HG03460 (cell line): ENCODE measurements around the gene CTDP1.
"Not testable (repeated sequence)": the region's sequence is repeated elsewhere in the genome, so short reads cannot be mapped to it uniquely, and the experiment has no call there.

ENCODE experiments used
- ATAC-seq: cut with Tn5 transposase; IDR thresholded peaks from one replicate; pipeline ENCODE4 v1.9.1; 2021; ENCODE audit not compliant: unreplicated experiment

Gene CTDP1

DNA sequence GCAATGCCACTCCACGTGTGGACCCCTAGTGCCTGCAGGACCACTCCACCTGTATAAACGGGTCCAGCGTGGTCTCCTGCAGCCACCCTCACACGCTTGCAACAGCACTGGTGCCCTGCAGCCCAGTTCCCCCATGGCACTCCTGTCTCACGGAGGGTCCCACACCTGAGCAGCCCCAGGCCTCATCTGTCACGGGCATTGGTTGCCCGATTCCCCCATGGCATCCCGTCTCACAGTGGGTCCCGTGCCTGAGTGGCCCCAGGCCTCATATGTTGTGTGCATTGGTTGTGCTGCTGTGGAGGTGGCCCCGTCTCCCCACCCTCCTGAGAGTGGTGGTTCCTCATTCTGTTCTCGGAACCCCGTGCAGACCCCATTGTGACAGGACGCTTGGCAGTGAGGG lies 43.4 kb downstream of the CTDP1 start:
- no peak for ATAC-seq

GRCh38 chr18:79723628-79724027 lies 44.0 kb downstream of the CTDP1 start:
- no peak for ATAC-seq

GRCh38 chr18:79724299-79725080 lies 44.9 kb downstream of the CTDP1 start:
- ATAC-seq = no peak

GRCh38 chr18:79725486-79725885 lies 45.9 kb downstream of the CTDP1 start:
- no peak for ATAC-seq

DNA sequence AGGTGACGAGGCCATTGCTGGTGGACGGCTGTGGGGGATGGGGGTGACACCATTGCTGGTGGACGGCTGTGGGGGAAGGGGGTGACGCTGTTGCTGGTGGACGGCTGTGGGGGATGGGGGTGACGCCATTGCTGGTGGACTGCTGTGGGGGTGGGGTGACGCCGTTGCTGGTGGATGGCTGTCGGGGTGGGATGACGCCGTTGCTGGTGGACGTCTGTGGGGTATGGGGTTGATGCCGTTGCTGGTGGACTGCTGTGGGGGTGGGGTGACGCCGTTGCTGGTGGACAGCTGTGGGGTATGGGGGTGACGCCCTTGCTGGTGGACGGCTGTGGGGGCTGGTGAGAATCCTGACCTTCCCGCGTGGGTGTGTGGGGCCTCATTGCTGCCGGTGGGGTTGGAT lies 47.1 kb downstream of the CTDP1 start:
- ATAC-seq = no peak

DNA sequence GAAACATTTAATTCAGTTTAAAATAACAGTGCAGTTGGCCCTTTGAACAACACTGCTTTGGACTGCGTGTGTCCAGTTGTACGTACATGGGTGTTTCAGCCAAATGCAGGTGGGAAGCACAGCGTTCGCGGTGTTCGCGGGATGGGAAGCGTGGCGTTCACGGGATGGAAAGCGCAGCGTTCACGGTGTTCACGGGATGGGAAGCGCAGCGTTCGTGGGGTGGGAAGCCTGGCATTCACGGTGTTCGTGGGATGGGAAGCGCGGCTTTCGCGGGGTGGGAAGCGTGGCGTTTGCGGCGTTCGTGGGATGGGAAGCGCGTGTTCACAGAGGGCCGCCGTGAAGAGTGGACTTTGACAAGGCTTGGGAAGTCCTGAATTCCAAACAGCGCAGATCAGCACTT lies 47.6 kb downstream of the CTDP1 start:
- no peak for ATAC-seq

DNA sequence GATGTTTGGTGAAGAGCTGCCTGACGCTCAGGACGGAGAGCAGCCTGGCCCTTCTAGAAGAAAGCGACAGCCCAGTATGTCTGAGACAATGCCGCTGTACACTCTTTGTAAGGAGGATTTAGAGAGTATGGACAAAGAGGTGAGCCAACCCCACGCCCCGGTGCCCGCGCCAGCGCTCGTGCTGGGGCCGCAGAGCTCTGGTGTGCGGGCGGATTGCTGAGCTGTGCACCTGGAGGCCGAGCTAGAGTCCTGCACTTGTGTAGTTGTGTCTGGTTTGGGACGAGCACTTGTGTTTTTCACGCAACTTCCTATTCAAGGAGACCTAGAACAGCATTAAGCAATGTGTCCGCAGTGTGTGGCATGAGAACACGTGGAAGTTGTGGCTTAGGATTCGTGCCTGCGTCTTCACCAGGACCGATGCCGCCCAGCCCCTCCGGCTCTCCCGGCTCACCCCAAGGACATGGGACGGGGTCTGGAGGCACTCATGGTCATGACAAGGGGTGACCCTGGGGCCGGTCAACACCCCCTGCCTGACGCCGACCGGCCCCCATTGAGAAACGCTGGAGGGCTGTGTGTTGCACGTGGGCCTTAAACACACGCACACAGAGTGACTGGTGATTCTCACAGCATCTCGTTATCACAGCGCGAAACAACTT lies 49.5 kb downstream of the CTDP1 start:
- no peak for ATAC-seq

GRCh38 chr18:79729611-79730010 lies 50.0 kb downstream of the CTDP1 start:
- ATAC-seq = no peak

GRCh38 chr18:79730804-79731203 lies 51.2 kb downstream of the CTDP1 start:
- ATAC-seq = no peak

- not testable (repeated sequence) for ATAC-seq
Observed at GRCh38 chr18:79731881-79732720, 52.5 kb downstream of the CTDP1 start.

DNA sequence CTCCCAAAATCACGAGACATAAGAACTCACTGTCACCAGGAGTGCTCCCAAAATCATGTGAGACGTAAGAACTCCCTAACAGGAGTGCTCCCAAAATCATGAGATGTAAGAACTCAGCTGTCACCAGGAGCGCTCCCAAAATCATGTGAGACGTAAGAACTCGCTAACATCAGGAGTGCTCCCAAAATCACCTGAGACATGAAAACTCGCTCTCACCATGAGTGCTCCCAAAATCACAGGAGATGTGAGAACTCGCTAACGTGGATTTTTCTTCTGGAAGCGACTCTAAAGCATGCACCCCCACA lies 53.1 kb downstream of the CTDP1 start:
- no peak for ATAC-seq

- no peak for ATAC-seq
Observed at GRCh38 chr18:79733135-79733701, 53.6 kb downstream of the CTDP1 start.

DNA sequence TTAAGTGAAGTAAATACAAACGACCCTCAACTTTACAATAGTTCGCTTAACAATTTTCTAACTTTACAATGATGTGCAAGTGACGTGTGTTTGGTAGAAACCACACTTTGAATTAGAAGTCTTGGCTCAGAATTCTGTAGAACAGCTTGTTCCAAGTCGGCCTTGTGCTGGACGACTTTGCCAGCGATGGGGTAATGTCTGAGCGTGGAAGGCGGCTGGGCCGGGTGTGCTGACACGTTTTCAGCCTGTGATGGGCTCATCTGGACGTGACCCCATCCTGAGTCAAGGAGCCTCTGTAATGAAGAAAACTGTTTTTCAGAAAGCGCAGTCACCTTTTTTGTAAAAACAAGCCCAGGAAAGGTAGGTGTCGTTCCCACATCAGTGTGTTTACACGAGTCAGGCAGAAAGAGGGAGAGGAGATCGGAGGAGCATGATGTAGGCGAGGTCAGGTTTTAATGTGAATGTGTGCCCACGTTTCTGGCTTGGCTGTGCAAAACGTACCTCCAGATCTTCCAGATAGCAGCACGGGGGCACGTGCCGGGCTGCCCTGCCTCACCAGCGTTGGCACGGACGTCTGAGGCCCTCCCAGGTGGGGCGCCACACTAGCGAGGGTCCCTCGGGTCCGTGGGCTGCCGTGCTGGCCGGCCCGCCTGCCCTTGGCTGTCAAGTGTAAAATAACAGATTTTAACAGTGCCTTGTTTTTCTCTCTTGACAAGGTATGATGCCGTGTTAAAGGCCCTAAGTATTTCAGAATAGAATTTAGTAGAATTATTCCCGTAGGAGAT lies 54.6 kb downstream of the CTDP1 start:
- no peak for ATAC-seq

DNA sequence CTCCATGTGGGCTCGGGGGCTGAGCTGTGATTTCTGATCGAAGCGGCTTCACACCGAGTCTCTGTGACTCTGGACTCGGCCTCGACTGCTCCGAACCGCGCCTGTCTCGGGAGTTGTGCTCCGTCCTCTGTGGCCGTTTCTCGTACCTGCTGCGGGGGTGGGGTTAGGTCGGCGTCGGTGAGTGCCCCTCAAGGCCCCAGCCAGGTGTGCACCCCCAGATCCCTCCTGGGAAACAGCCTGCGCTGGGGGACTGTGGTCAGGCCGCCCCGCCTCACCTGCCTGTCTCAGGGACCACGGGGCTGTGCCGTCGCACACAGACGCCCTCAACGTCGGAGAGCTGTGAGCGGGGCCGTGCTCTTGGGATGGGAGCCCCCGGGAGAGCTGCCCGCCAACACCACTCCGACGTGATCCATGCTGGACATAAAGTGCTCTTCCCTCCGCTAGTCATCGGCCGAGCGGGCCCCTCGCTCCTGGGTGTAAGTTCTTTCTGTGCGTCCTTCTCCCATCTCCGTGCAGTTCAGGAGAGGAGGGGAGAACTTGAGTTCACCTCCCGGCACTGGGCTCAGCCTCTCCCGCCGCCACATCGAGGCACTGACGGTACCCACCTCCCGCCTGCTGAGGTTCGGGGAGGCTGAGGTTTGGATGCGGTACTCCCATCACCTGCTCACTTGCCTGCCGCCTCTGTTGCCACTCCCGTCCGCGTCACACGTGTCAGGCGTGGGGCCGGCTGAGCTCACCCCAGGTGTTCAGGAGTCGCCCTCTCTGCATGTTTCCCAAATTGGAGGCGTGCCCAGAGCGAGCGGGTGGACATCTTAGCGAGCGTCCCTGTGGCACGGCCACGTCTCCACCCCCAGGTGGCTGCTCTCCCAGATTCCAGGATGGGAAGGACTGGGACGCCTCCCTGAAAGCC lies 55.7 kb downstream of the CTDP1 start:
- no peak for ATAC-seq

- ATAC-seq = no peak
Observed at GRCh38 chr18:79736230-79736629, 56.6 kb downstream of the CTDP1 start.

- ATAC-seq = no peak
Observed at GRCh38 chr18:79736846-79737245, 57.2 kb downstream of the CTDP1 start.

DNA sequence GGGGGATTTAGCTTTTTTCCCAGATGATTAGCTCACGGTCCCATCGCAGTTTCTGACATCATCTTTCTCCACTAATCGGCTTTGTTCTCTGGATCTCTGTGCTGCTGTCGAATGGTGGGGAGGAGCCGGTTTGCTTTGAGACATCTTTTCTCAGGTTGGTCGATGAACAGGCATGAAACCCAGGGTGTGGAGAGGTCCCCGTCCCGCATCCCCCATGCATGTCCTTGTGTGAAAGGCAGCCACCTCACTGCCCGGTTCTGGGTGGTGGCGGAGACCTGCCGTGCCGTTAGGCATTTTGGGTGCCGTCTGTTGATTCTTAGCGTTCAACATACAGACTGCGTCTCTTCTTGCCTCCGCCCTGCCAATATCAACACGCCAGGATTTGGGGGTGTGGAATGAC lies 57.8 kb downstream of the CTDP1 start:
- no peak for ATAC-seq

- ATAC-seq = no peak
Observed at GRCh38 chr18:79738041-79738461, 58.4 kb downstream of the CTDP1 start.

DNA sequence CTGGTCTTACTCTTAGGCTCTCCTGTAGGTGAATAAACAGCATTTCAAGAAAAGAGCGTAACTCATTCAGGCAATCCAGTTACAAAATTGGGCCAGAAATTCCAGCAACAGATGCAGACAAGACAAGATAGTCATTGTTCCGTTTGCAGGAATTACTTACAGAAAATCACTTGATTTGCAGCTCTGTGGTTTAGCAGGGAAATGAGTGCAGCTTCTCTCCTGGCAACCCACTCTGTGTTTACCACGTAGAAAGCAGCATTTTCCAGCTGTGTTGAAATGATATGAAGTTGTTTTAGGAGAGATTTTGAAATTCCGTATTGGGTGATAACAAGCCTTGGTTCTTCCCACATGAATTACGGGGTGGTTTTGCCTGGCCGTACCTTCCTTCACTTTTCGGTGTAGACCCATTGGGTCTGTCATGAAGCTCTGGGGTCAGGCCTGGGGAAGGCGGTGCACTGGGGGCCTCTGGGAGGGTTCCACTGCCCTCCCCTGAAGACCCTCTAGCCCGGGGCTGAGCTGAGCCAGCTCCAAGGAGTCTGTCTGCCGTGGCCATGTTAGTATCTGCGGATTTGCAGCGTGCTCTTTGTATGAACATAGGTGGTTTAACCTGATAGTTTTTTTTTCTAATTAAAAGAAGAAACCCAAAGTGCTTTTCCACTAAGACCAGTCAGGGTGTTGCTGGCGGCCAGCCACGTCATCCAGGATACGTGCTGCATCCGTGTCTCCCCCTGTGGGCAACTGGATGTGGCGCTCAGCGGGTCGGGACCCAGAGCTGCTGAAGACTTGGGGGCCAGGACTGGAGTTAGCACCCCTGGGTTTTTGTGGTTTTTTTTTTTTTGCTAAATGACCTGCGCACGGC lies 59.2 kb downstream of the CTDP1 start:
- ATAC-seq = no peak
